Measurements from ENCODE around the gene DAZL. TPM values are rescaled to one million over a fixed set of nuclear protein-coding genes. Genes with fewer than 3 reads are reported as not detected.

The DAZL gene
- total and polyA plus RNA-seq, 9 of the 15 experiments (the other 6 are each of a cell fraction or from before 2014, with no cell fraction given), result not detected

DNA sequence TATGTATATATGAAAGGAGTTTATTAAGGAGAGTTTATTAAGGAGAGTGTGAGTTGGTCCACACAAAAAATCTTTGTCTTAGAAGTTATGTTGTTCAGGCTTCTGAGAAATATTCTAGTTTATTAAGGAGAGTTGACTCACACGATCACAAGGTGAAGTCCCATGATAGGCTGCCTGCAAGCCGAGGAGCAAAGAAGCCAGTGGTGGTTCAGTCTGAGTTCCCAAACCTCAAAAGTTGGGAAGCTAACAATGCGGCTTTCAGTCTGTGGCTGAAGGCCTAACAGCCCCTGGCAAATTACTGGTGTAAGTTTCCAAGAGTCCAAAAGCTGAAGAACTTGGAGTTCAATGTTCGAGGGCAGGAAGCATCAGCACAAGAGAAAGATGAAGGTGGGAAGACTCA lies 42.4 kb upstream of the DAZL start (continued):
- TF ChIP-seq ZBTB40 (IDR thresholded peaks at IDR 0.05) (no peak), ZBTB40 (CRISPR knock-in tag; IDR thresholded peaks at IDR 0.05) (no peak), NCOA2 (IDR thresholded peaks at IDR 0.05; ENCODE audit: partially characterized antibody in 2 of 2) (no peak), ZNF224 (CRISPR knock-in tag; IDR thresholded peaks at IDR 0.05) (no peak), HDAC2 (IDR thresholded peaks at IDR 0.05) (no peak), CREB1 (IDR thresholded peaks at IDR 0.05) (no peak), CREB1 (CRISPR knock-in tag; IDR thresholded peaks at IDR 0.05) (no peak), SRF (CRISPR knock-in tag; IDR thresholded peaks at IDR 0.05) (no peak), CAMTA2 (CRISPR knock-in tag; conservative IDR thresholded peaks at IDR 0.05) (no peak)
